HG03025 (cell line): ENCODE measurements around the gene PI3.
"Not testable (repeated sequence)": the region's sequence is repeated elsewhere in the genome, so short reads cannot be mapped to it uniquely, and the experiment has no call there.

ENCODE experiments used
- ATAC-seq: cut with Tn5 transposase; IDR thresholded peaks from one replicate; pipeline ENCODE4 v1.9.1; 2021; ENCODE audit warnings: mild to moderate bottlenecking, moderate library complexity; ENCODE audit not compliant: unreplicated experiment, low FRiP score

Gene PI3

DNA sequence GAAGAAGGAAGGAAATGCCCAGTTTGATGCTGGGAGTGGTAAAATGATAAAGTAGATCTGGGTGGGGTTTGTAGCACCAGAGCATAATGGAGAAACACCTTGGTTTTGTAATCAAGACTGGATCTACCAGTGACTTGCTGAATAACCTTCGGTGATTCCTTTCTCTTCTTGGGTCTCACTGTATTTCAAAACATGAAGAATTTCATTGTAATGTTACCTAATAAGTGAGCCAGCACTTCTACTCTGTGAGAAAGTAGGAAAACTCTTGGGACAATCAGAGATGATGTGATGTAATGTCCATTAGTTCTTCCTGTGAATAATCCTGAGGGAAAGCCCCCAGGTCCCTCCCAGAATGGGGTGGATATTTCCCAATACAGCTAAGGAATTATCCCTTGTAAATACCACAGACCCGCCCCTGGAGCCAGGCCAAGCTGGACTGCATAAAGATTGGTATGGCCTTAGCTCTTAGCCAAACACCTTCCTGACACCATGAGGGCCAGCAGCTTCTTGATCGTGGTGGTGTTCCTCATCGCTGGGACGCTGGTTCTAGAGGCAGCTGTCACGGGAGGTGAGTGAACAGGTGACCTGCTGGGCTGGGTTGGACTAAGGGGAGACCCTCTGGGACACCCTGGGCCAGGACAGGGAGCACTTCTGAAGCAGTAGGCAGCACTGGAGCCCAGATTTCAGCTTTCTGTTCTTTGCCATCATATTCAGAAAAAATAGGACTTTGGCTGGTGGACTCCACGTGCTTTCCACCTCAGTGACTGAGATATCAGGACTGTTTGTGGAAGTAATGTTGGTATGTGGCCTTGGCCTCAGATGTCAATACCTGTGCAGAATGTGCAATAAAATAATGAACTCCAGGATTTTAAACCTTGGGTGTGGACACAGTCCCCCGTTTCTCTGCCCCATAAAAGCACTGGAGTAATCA is at the start of gene PI3:
Gene PI3, plus strand, starts transcription at position 469 of the 931 bp plus-strand sequence. Its CDS starts 21 bp downstream, at position 490.
- no peak for ATAC-seq

DNA sequence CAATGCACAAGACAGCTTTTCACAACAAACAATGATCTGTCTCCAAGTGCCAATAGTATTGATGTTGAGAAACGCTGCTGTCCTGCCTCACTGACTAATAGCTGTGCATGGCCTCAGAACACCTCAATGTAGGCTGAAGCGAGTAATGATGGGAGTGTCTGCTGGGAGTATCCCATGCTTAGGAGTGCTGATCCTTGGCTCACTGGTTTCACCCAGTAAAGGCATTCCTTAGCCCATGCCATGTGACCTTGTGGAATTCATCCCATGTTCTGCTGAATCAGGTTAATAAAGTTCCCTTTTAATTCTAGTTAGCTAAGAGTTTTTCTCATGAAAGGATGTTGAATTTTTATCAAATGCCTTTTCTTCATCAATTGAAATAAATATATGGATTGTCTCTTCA is 46.6 kb upstream of the PI3 start:
- ATAC-seq = no peak

DNA sequence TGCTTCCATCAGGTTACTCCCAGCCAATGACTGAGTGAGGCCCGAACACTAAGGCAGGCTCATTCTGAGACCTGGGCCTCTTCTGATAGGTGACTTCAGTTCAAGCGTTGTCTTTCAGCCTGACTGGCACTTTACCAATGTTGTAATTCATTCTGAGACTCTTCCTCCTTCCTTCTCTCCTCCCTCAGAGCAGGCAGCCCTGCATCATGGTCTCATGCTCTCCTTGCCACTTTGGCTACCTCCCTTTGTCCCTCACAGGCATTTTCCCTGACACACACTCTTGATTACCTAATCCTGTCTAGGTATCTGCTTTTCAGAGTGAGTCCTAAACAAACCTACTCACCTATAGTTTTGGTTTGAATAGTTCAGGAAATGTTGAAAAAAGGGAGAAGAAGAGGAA is 37.8 kb upstream of the PI3 start:
- no peak for ATAC-seq

DNA sequence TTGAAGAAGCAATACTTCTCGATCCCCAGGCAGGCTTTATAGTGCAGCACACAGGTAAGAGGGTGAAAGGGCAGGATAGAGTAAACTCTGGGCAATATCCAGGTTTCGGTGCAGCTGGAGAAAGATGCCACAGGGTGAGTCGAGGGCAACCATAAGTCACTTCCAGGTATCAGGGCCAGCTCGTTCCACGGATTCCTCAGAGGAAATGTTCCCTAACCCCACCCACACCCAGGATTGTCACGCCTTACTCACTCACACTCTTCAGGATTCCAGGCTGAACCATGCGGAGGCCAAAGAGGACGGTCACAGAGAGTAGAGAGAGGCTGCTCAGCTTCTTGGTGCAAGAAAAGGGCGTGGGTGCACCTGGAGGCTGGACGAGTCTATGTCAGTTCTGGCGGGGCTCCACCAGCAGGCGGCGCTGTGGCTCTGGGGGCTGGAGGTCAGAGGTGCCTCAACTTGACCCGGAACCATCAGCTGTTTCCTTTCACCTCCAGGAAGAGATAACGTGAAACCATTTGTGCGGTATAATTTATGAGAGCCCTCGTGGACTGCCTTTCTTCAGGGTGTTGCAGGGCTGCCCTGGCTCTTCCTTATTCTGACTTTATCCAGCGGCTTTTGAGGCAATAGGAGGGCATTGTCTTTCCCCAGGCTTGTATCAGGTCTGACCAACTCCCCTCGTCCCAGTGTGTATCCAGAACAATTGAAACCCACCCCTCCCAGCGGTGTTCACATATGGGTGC is 36.0 kb upstream of the PI3 start:
- ATAC-seq = no peak

GRCh38 chr20:45139733-45140375 is 34.8 kb upstream of the PI3 start:
- ATAC-seq = not testable (repeated sequence)

GRCh38 chr20:45140836-45141235 is 33.9 kb upstream of the PI3 start:
- no peak for ATAC-seq

GRCh38 chr20:45149062-45149461 is 25.6 kb upstream of the PI3 start:
- no peak for ATAC-seq

DNA sequence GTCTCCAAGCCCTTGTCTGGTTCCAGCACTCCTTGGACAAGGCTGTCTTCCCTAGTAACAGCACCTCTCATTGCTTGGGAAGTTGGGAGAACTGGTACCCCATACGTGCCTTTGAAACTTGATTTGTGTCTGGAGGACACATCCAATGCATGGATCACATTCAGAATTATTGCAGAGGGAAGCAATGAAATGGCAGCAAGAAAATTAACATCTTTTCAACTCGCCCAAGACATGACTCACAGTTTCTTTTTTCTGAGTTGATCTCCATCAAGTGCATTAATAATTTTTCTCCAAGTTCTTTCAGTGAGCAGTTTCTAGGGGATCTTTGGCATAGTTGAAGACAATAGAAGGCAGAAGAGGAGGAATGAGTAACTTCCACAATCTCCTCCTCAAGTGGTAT is 22.3 kb upstream of the PI3 start:
- ATAC-seq = no peak

- no peak for ATAC-seq
Observed at GRCh38 chr20:45153147-45153546, 21.6 kb upstream of the PI3 start.

GRCh38 chr20:45153752-45154151 is 20.9 kb upstream of the PI3 start:
- ATAC-seq = no peak

DNA sequence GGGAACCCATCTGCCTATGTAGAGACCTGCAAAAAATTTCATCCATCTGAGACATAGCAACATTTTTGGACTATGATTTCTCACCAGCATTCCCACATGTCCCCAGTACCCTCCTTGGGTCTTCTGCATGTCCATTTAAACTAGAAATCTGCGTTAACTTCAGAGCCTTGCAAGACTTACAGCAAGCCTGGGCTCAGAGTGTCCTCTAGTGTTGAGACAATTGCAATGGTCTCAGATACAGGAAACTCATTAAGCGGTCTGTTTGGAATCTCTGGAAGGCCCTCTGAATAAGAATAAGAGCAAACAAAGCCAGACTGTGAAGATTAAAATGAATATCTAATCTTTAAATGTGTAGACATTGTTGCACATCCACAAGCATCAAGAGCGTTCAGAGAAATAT is 20.5 kb upstream of the PI3 start:
- ATAC-seq = no peak

DNA sequence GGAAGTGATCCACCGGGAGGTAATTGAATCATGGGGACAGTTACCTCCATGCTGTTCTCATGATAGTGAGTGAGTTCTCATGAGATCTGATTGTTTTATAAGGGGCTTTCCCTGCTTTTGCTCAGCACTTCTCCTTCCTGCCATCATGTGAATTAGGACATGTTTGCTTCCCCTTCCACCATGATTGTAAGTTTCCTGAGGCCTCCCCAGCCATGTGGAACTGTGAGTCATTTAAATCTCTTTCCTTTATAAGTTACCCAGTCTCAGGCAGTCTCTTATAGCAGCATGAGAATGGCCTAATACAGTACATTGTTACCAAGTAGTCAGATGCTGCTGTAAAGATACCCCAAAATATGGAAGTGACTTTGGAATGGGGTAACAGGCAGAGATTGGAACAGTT is 19.9 kb upstream of the PI3 start:
- not testable (repeated sequence) for ATAC-seq

GRCh38 chr20:45156713-45157112 is 18.0 kb upstream of the PI3 start:
- no peak for ATAC-seq

DNA sequence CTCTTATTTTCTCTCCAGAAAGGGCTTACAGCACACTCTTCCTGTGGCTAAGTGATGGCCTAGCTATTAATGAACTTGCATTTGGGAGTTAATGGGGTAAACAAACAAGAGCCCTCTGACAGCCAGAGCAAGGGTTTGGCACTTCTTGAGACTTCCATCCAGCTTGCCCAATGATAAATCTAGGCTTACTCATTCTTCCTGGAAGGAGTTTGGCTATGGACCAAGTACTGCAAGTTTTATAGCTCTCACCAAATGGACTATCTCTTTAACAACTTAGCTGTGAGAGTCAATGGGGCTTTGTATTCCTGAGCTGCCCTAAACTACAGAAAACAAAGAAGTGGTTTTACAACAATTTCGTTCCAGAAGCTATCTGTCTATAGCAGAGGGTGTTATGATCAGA is 16.7 kb upstream of the PI3 start:
- ATAC-seq = no peak

GRCh38 chr20:45163083-45163803 is 11.5 kb upstream of the PI3 start:
- no peak for ATAC-seq

DNA sequence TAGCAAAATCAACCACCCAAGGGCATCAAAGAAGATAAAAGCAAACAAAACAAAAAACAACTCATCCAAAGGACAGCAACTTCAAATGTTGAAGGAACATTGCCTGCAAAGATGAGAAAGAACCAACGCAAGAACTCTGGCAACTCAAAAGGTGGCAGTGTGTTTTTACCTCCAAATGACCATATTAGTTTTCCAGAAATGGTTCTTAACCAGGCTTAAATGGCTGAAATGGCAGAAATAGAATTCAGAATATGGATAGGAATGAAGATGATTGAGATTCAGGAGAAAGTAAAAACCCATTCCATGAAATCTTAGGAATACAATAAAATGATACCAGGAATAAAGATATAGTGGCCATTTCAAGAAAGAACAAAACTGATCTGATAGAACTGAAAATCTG is 9.8 kb upstream of the PI3 start:
- no peak for ATAC-seq

- ATAC-seq = no peak
Observed at GRCh38 chr20:45173522-45173921, 1.2 kb upstream of the PI3 start.

- ATAC-seq = no peak
Observed at GRCh38 chr20:45176526-45177267, 2.0 kb downstream of the PI3 start.

- ATAC-seq = no peak
Observed at GRCh38 chr20:45179166-45179565, 4.5 kb downstream of the PI3 start.

GRCh38 chr20:45181639-45182038 is 6.9 kb downstream of the PI3 start:
- ATAC-seq = no peak
